A375 (cell line): ENCODE data around the gene TBC1D12. TPM values are rescaled to one million over a fixed set of nuclear protein-coding genes. Genes with fewer than 3 reads are reported as not detected.

Experiments
- total RNA-seq: library from RNA; depleted of rRNA; stranded (reverse); fragments of >200 nt; shearing (Covaris generic); gene quantifications from 2 replicates; pipeline ENCODE4 v1.2.3, GENCODE V29; 2014; rRNA removed

TBC1D12 gene
- total RNA-seq, result 7.3 and 10.5 TPM in 2 replicates

DNA sequence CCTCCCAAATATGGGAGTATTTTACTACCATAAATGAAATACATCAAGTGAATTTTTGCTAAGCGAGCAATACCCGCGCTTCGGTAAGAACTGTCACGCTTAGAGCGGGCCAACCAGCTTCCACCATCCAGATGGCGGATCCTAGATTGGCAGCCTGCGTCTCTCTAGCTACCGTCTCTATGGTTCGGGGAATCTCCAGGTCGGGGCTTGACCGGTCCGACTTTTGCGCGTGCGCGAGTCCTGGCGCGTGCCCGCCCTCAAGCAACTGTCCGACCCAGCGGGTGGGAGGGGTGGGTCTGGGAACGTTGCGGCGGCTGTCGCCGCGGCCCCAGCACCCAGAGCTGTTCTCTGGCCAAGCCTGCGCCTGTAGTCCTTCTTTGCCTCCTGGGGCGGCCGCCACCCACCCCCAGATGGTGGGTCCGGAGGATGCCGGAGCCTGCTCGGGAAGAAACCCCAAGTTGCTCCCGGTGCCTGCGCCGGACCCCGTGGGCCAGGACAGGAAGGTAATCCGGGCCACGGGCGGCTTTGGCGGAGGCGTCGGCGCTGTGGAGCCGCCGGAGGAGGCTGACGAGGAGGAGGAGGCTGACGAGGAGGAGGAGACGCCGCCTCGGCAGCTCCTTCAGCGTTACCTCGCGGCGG, at the start of gene TBC1D12:
Gene TBC1D12, plus strand, starts transcription at position 338 of the 639 bp plus-strand sequence. Its CDS starts 73 bp downstream, at position 411.

DNA sequence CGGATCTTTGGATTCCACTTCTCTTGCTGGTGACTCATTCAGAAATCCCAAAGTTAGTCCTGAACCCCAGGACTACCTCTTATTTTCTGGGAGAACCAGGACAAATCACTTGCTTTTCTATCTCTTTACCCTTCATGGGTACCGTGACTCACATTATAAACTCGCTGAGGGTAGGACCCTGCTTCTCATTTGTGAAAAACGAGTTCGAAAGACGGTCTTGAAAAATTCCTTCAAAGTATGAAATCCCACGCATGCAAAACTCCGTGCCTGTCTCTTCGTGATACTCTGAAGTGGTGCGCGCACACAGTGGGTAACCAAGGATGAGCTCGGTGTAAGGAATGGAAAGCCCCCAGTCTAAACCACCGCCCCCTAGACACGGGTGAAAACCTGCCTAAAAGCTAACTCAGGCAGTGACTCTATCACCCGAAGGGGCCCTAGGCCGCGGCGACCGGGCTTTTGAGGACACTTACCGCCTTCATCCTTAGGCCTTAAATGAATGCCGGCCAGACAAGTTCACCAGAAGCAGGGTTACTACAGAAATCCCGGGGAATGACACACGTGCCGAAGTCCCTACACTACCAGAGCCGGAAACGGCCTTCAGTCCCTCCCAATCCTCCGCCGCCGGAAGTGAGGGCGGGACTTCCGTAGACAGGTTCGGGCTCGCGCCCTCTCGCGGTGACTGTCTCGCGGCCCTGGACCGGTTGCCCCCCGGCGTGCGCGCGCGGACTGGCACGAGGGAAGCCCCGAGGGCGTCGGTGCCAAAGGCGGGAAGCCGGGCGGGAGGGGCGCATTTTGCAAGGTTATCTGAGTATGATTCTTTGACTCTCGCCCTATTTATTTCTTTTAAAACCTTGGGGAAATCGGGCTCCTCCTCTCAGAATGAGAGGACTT, 39.7 kb upstream of the TBC1D12 start, which contains the start of gene NOC3L:
Gene NOC3L, minus strand, starts transcription at position 580 of the 891 bp plus-strand sequence. Its CDS starts 101 bp downstream, at position 479.

DNA sequence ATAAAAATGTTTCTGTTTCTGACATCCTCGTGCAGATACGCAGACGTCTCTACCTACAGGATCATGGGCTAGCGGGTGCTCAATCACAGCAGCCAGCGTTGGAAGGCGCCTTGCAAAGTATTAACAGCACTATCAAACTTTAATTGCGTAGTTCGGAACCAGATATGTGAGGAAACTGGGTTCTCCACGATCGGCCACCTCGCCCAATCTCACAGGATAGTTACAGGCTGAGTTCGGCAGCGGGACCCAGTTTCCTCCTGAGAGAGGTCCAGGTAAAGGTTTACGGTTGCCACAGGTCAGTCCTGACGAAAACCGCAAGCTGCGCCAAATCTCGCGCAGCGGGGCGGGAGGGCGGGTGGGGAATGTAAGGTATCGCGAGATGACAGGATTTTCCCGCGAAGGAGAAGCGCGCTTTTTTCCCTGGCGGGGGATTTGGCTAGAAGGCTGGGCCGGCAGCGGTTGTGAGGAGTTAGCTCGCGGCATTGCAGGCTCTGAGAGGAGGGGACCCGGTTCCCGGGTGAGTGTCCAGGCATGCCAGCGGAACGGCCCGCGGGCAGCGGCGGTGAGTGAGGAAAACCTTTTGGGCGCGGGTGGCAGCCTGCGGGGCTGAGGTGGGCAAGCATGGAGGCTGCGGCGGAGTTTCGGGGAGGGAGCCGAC, 143.2 kb downstream of the TBC1D12 start, which contains the start of gene HELLS:
Gene HELLS, plus strand, starts transcription at position 398 of the 658 bp plus-strand sequence. Its CDS starts 134 bp downstream, at position 532.

Other genes with a start within 250 kb of the TBC1D12 start
- gene NOC3L, start 39.6 kb upstream of the TBC1D12 start, total RNA-seq, result 48.7 and 54.5 TPM in 2 replicates
- 135 and 139 TPM in 2 replicates for gene HELLS, start 143.2 kb downstream of the TBC1D12 start, total RNA-seq